BE2C (cell line): ENCODE measurements around the gene C3orf80.

ENCODE experiments used
- DNase-seq: peaks from one replicate; pipeline ENCODE4 v3.0.0-alpha.2; 2020
- H3K27me3 ChIP-seq: fragments of 250-450 bp; sonication (Bioruptor Pico); 2 replicates; pipeline ENCODE4 v1.5.1; 2020; ENCODE audit warnings: mild to moderate bottlenecking
- H3K36me3 ChIP-seq: fragments of 250-450 bp; sonication (Bioruptor Pico); 2 replicates; pipeline ENCODE4 v1.5.1; 2020; ENCODE audit warnings: mild to moderate bottlenecking
- H3K4me1 ChIP-seq: fragments of 250-450 bp; sonication (Bioruptor Pico); 2 replicates; pipeline ENCODE4 v1.5.1; 2020
- H3K4me3 ChIP-seq: 2 replicates; pipeline ENCODE4 v1.5.1; 2011; ENCODE audit warnings: low read depth, low read length
- H3K9me3 ChIP-seq: fragments of 250-450 bp; sonication (Bioruptor Pico); 2 replicates; pipeline ENCODE4 v1.5.1; 2020
- CTCF ChIP-seq: IDR thresholded peaks from 2 replicates; pipeline ENCODE4 v1.5.1; 2012; ENCODE audit warnings: mild to moderate bottlenecking, low read depth, low read length

The C3orf80 gene

GRCh38 chr3:160265088-160265487 lies 39.9 kb downstream of the C3orf80 start:
- H3K27me3 ChIP-seq: no peaks in the 10 kb centered on the region
- H3K4me1 ChIP-seq: no peaks in the 10 kb centered on the region
- TF ChIP-seq CTCF: no peak
- no peak for DNase-seq
- H3K9me3 ChIP-seq: no peaks in the 10 kb centered on the region
- H3K36me3 ChIP-seq: peaks cover 4% of the 10 kb centered on the region; the same call in 1 of the 2 replicates
- no peak overlapping the region for H3K4me3 ChIP-seq
